CD4-positive, alpha-beta T cell treated with Interleukin-4 for 1 hour (primary cell): ENCODE data around the gene ABCA5.
"Not testable (repeated sequence)": the region's sequence is repeated elsewhere in the genome, so short reads cannot be mapped to it uniquely, and the experiment has no call there.

ENCODE experiments used
- DNase-seq, 2 donors: peaks; one replicate each; pipeline ENCODE4 v3.0.0-alpha.2; 2020 to 2022

Gene ABCA5

GRCh38 chr17:69207151-69207550 is 119.8 kb downstream of the ABCA5 start:
- DNase-seq = no peak

GRCh38 chr17:69198238-69198637 is 128.7 kb downstream of the ABCA5 start:
- no peak for DNase-seq

- DNase-seq = not testable (repeated sequence)
Measured at GRCh38 chr17:69196105-69196653, 130.8 kb downstream of the ABCA5 start.
